ENCODE data around the gene LRRC49.

- TF ChIP-seq, protein P1, sequence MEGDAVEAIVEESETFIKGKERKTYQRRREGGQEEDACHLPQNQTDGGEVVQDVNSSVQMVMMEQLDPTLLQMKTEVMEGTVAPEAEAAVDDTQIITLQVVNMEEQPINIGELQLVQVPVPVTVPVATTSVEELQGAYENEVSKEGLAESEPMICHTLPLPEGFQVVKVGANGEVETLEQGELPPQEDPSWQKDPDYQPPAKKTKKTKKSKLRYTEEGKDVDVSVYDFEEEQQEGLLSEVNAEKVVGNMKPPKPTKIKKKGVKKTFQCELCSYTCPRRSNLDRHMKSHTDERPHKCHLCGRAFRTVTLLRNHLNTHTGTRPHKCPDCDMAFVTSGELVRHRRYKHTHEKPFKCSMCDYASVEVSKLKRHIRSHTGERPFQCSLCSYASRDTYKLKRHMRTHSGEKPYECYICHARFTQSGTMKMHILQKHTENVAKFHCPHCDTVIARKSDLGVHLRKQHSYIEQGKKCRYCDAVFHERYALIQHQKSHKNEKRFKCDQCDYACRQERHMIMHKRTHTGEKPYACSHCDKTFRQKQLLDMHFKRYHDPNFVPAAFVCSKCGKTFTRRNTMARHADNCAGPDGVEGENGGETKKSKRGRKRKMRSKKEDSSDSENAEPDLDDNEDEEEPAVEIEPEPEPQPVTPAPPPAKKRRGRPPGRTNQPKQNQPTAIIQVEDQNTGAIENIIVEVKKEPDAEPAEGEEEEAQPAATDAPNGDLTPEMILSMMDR (conservative IDR thresholded peaks at IDR 0.05; ENCODE audit: low read depth, low read length) = no peak
- no peak for TF ChIP-seq RFX5 (IDR thresholded peaks at IDR 0.05; ENCODE audit: low read depth, low read length)
- TF ChIP-seq POLR2A (IDR thresholded peaks at IDR 0.05; ENCODE audit: low read depth, low read length) = no peak
- no peak for TF ChIP-seq USF2 (IDR thresholded peaks at IDR 0.05; ENCODE audit: low read depth, low read length)
- no peak for TF ChIP-seq MXI1 (IDR thresholded peaks at IDR 0.05; ENCODE audit: borderline replicate concordance, low read depth, low read length)
Measured at GRCh38 chr15:70976851-70977250, 84.2 kb downstream of the LRRC49 start.

Data from IMR-90 (cell line).